ENCODE measurements around the gene DGAT2L6. TPM values are rescaled to one million over a fixed set of nuclear protein-coding genes. Genes with fewer than 3 reads are reported as not detected.

Gene DGAT2L6

GRCh38 chrX:70253377-70254062 is 76.2 kb downstream of the DGAT2L6 start:
- H3K18ac ChIP-seq (ENCODE audit: low read depth in 1 of 2, low read length in 2 of 2) = no peak overlapping the region
- no peaks in the 10 kb centered on the region for H3K36me3 ChIP-seq (ENCODE audit: control insufficient read depth in 1 of 2, insufficient read depth in 2 of 2, low read depth in 1 of 2, low read length in 2 of 2)
- peak; percentile 22 for DNase-seq
- H2AFZ ChIP-seq (ENCODE audit: low read depth, low read length) = no peak overlapping the region
- no peak overlapping the region for H3K9ac ChIP-seq (ENCODE audit: low read length)
- H3K23ac ChIP-seq (ENCODE audit: low read length in 2 of 2) = no peak overlapping the region
- peaks cover 0 to 27% of the 10 kb centered on the region in 2 experiments for H3K27me3 ChIP-seq (ENCODE audit: control insufficient read depth in 1 of 2, insufficient read depth in 1 of 2, low read length in 2 of 2)
- no peak overlapping the region for H4K8ac ChIP-seq (ENCODE audit: low read length)
- H3K4ac ChIP-seq (ENCODE audit: low read depth in 1 of 2, low read length in 2 of 2) = no peak overlapping the region
- H3K14ac ChIP-seq (ENCODE audit: low read length in 2 of 2) = no peak overlapping the region
- no peak overlapping the region for H2BK120ac ChIP-seq (ENCODE audit: low read depth, low read length)
- no peak overlapping the region for H4K91ac ChIP-seq (ENCODE audit: low read length)
- no peak overlapping the region for H3K4me2 ChIP-seq (ENCODE audit: low read length, poor library complexity, severe bottlenecking)
- H2BK5ac ChIP-seq (ENCODE audit: low read depth, low read length, poor library complexity, severe bottlenecking) = no peak overlapping the region
- no peak overlapping the region for H2AK5ac ChIP-seq (ENCODE audit: low read length, severe bottlenecking)
- H3K4me3 ChIP-seq (ENCODE audit: insufficient read depth in 1 of 2, low read depth in 1 of 2, low read length in 2 of 2) = no peak overlapping the region
- H3K27ac ChIP-seq (ENCODE audit: low read length, poor library complexity, severe bottlenecking) = no peak overlapping the region
- H2BK12ac ChIP-seq (ENCODE audit: low read length in 2 of 2) = no peak overlapping the region
- no CpG with 5 or more reads among the region's 3 CpGs for WGBS
- no peak overlapping the region for H2BK15ac ChIP-seq (ENCODE audit: low read depth, poor library complexity, severe bottlenecking)
- peaks cover 9% of the 10 kb centered on the region for H3K9me3 ChIP-seq (ENCODE audit: control insufficient read depth, low read length)
- no peaks in the 10 kb centered on the region for H3K79me1 ChIP-seq (replicated peaks; ENCODE audit: low read length, poor library complexity, severe bottlenecking)
- no peaks in the 10 kb centered on the region for H3K4me1 ChIP-seq (ENCODE audit: control insufficient read depth, insufficient read depth, low read depth, low read length)

GRCh38 chrX:70254063-70254400 is 76.7 kb downstream of the DGAT2L6 start:
- peaks cover 0 to 26% of the 10 kb centered on the region in 2 experiments for H3K27me3 ChIP-seq (ENCODE audit: control insufficient read depth in 1 of 2, insufficient read depth in 1 of 2, low read length in 2 of 2)
- H2BK5ac ChIP-seq (ENCODE audit: low read depth, low read length, poor library complexity, severe bottlenecking) = no peak overlapping the region
- H3K79me1 ChIP-seq (replicated peaks; ENCODE audit: low read length, poor library complexity, severe bottlenecking) = no peaks in the 10 kb centered on the region
- H3K9me3 ChIP-seq (ENCODE audit: control insufficient read depth, low read length) = peaks cover 9% of the 10 kb centered on the region
- no peaks in the 10 kb centered on the region for H3K4me1 ChIP-seq (ENCODE audit: control insufficient read depth, insufficient read depth, low read depth, low read length)
- no peak for DNase-seq
- no peak overlapping the region for H3K4me3 ChIP-seq (ENCODE audit: insufficient read depth in 1 of 2, low read depth in 1 of 2, low read length in 2 of 2)
- 23% methylated on average over 1 of the region's 1 CpG for WGBS
- no peak overlapping the region for H2AFZ ChIP-seq (ENCODE audit: low read depth, low read length)
- no peak overlapping the region for H4K91ac ChIP-seq (ENCODE audit: low read length)
- no peak overlapping the region for H4K8ac ChIP-seq (ENCODE audit: low read length)
- H3K18ac ChIP-seq (ENCODE audit: low read depth in 1 of 2, low read length in 2 of 2) = no peak overlapping the region
- no peak overlapping the region for H2AK5ac ChIP-seq (ENCODE audit: low read length, severe bottlenecking)
- no peak overlapping the region for H3K14ac ChIP-seq (ENCODE audit: low read length in 2 of 2)
- H3K4me2 ChIP-seq (ENCODE audit: low read length, poor library complexity, severe bottlenecking) = no peak overlapping the region
- no peak overlapping the region for H3K27ac ChIP-seq (ENCODE audit: low read length, poor library complexity, severe bottlenecking)
- H3K23ac ChIP-seq (ENCODE audit: low read length in 2 of 2) = no peak overlapping the region
- no peak overlapping the region for H3K4ac ChIP-seq (ENCODE audit: low read depth in 1 of 2, low read length in 2 of 2)
- H2BK15ac ChIP-seq (ENCODE audit: low read depth, poor library complexity, severe bottlenecking) = no peak overlapping the region
- H3K36me3 ChIP-seq (ENCODE audit: control insufficient read depth in 1 of 2, insufficient read depth in 2 of 2, low read depth in 1 of 2, low read length in 2 of 2) = no peaks in the 10 kb centered on the region
- H2BK120ac ChIP-seq (ENCODE audit: low read depth, low read length) = no peak overlapping the region
- no peak overlapping the region for H3K9ac ChIP-seq (ENCODE audit: low read length)
- no peak overlapping the region for H2BK12ac ChIP-seq (ENCODE audit: low read length in 2 of 2)

GRCh38 chrX:70254909-70255308 is 77.6 kb downstream of the DGAT2L6 start:
- H4K91ac ChIP-seq (ENCODE audit: low read length) = no peak overlapping the region
- no peak overlapping the region for H3K27ac ChIP-seq (ENCODE audit: low read length, poor library complexity, severe bottlenecking)
- no peak overlapping the region for H2BK12ac ChIP-seq (ENCODE audit: low read length in 2 of 2)
- H3K4me1 ChIP-seq (ENCODE audit: control insufficient read depth, insufficient read depth, low read depth, low read length) = no peaks in the 10 kb centered on the region
- H3K4ac ChIP-seq (ENCODE audit: low read depth in 1 of 2, low read length in 2 of 2) = no peak overlapping the region
- no peak overlapping the region for H3K4me3 ChIP-seq (ENCODE audit: insufficient read depth in 1 of 2, low read depth in 1 of 2, low read length in 2 of 2)
- H2AFZ ChIP-seq (ENCODE audit: low read depth, low read length) = no peak overlapping the region
- H3K9ac ChIP-seq (ENCODE audit: low read length) = no peak overlapping the region
- H3K9me3 ChIP-seq (ENCODE audit: control insufficient read depth, low read length) = peaks cover 9% of the 10 kb centered on the region
- WGBS = 90% methylated on average over 2 of the region's 3 CpGs
- H2BK5ac ChIP-seq (ENCODE audit: low read depth, low read length, poor library complexity, severe bottlenecking) = no peak overlapping the region
- H3K27me3 ChIP-seq (ENCODE audit: control insufficient read depth in 1 of 2, insufficient read depth in 1 of 2, low read length in 2 of 2) = peaks cover 0 to 26% of the 10 kb centered on the region in 2 experiments
- H3K14ac ChIP-seq (ENCODE audit: low read length in 2 of 2) = no peak overlapping the region
- H2BK120ac ChIP-seq (ENCODE audit: low read depth, low read length) = no peak overlapping the region
- no peak overlapping the region for H4K8ac ChIP-seq (ENCODE audit: low read length)
- H3K4me2 ChIP-seq (ENCODE audit: low read length, poor library complexity, severe bottlenecking) = no peak overlapping the region
- H3K23ac ChIP-seq (ENCODE audit: low read length in 2 of 2) = no peak overlapping the region
- no peak for DNase-seq
- no peaks in the 10 kb centered on the region for H3K36me3 ChIP-seq (ENCODE audit: control insufficient read depth in 1 of 2, insufficient read depth in 2 of 2, low read depth in 1 of 2, low read length in 2 of 2)
- H2AK5ac ChIP-seq (ENCODE audit: low read length, severe bottlenecking) = no peak overlapping the region
- H3K79me1 ChIP-seq (replicated peaks; ENCODE audit: low read length, poor library complexity, severe bottlenecking) = no peaks in the 10 kb centered on the region
- no peak overlapping the region for H2BK15ac ChIP-seq (ENCODE audit: low read depth, poor library complexity, severe bottlenecking)
- no peak overlapping the region for H3K18ac ChIP-seq (ENCODE audit: low read depth in 1 of 2, low read length in 2 of 2)

Small RNAs within 50 kb of the gene (small RNA-seq; reads per million reads assigned to genes)
- gene RNA5SP507 (ENCODE audit: low read depth) = not detected

Data from mesenchymal stem cell (in vitro differentiated cells and primary cell).